ENCODE data around the gene MAX. TPM values are rescaled to one million over a fixed set of nuclear protein-coding genes. Genes with fewer than 3 reads are reported as not detected.
"Not testable (repeated sequence)": the region's sequence is repeated elsewhere in the genome, so short reads cannot be mapped to it uniquely, and the experiment has no call there.

The MAX gene
- total RNA-seq, 1 donor from 2014 or later, result 63.0 TPM

GRCh38 chr14:65033181-65033580 lies 69.1 kb downstream of the MAX start:
- Mint-ChIP-seq H3K4me1 (ENCODE audit: low read depth) (peaks cover 2% of the 10 kb centered on the region), H3K4me3 (ENCODE audit: low read depth) (no peak overlapping the region), H3K9me3 (ENCODE audit: low read depth) (no peaks in the 10 kb centered on the region)

GRCh38 chr14:65032319-65032718 lies 70.0 kb downstream of the MAX start:
- Mint-ChIP-seq H3K36me3 (ENCODE audit: insufficient read depth) (peaks cover 16% of the 10 kb centered on the region), H3K9me3 (ENCODE audit: low read depth) (no peaks in the 10 kb centered on the region), H3K4me1 (ENCODE audit: low read depth) (peaks cover 2% of the 10 kb centered on the region), H3K27ac (peak overlapping the region; percentile 16), H3K27me3 (no peaks in the 10 kb centered on the region), H3K4me3 (ENCODE audit: low read depth) (no peak overlapping the region)
- no peak for DNase-seq (ENCODE audit: low spot score, unreplicated experiment)
- TF ChIP-seq, protein P1, sequence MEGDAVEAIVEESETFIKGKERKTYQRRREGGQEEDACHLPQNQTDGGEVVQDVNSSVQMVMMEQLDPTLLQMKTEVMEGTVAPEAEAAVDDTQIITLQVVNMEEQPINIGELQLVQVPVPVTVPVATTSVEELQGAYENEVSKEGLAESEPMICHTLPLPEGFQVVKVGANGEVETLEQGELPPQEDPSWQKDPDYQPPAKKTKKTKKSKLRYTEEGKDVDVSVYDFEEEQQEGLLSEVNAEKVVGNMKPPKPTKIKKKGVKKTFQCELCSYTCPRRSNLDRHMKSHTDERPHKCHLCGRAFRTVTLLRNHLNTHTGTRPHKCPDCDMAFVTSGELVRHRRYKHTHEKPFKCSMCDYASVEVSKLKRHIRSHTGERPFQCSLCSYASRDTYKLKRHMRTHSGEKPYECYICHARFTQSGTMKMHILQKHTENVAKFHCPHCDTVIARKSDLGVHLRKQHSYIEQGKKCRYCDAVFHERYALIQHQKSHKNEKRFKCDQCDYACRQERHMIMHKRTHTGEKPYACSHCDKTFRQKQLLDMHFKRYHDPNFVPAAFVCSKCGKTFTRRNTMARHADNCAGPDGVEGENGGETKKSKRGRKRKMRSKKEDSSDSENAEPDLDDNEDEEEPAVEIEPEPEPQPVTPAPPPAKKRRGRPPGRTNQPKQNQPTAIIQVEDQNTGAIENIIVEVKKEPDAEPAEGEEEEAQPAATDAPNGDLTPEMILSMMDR (IDR thresholded peaks at IDR 0.05; ENCODE audit: unreplicated experiment), result no peak

More at GRCh38 chr14:65033181-65033580, 69.1 kb downstream of the MAX start:
- no peaks in the 10 kb centered on the region for H3K27me3 Mint-ChIP-seq
- TF ChIP-seq, protein P1 (IDR thresholded peaks at IDR 0.05; ENCODE audit: unreplicated experiment), result no peak
- H3K27ac Mint-ChIP-seq, result no peak overlapping the region
- H3K36me3 Mint-ChIP-seq (ENCODE audit: insufficient read depth), result peaks cover 16% of the 10 kb centered on the region
- DNase-seq (ENCODE audit: low spot score, unreplicated experiment), result no peak

GRCh38 chr14:65031321-65031720 lies 71.0 kb downstream of the MAX start:
- H3K27ac Mint-ChIP-seq; H3K4me1 Mint-ChIP-seq (ENCODE audit: low read depth); DNase-seq (ENCODE audit: low spot score, unreplicated experiment); H3K9me3 Mint-ChIP-seq (ENCODE audit: low read depth); H3K27me3 Mint-ChIP-seq; H3K4me3 Mint-ChIP-seq (ENCODE audit: low read depth): not testable (repeated sequence)
- H3K36me3 Mint-ChIP-seq (ENCODE audit: insufficient read depth), result peaks cover 15% of the 10 kb centered on the region

- Mint-ChIP-seq H3K4me3 (ENCODE audit: low read depth) (no peak overlapping the region), H3K27me3 (no peaks in the 10 kb centered on the region), H3K27ac (no peak overlapping the region)
Observed at GRCh38 chr14:65028937-65029336, 73.4 kb downstream of the MAX start.

DNA sequence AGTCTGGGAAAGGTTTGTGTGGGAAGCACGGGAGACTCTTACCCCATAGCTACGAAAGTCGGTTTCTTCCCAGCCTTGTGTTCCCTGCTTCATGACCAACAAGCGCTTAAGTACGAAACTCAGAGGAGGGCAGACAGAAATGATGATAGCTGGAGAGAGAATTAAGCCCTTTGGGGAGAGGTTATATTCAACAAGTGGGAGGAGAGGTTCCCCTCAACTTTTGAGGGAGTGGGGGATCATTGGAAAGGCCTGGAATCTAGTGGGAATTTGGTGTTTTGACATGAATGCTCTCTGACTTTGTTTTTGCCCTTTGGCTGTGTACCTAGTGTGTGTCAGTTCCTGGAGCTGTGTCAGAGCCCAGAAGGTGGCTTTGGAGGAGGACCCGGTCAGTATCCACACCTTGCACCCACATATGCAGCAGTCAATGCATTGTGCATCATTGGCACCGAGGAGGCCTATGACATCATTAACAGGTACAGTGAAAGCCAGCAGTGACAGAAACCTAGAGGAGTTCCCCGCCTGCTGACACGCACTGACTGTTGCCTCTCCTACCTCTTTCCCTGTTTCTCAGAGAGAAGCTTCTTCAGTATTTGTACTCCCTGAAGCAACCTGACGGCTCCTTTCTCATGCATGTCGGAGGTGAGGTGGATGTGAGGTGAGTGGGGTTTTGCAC lies 75.1 kb downstream of the MAX start:
- no peak overlapping the region for H3K4me3 Mint-ChIP-seq (ENCODE audit: low read depth)
- TF ChIP-seq, protein P1 (IDR thresholded peaks at IDR 0.05; ENCODE audit: unreplicated experiment), result no peak
- H3K27me3 Mint-ChIP-seq, result no peaks in the 10 kb centered on the region
- no peaks in the 10 kb centered on the region for H3K9me3 Mint-ChIP-seq (ENCODE audit: low read depth)
- H3K27ac Mint-ChIP-seq, result no peak overlapping the region
- peaks cover 2% of the 10 kb centered on the region for H3K4me1 Mint-ChIP-seq (ENCODE audit: low read depth)
- no peak for DNase-seq (ENCODE audit: low spot score, unreplicated experiment)
- peaks cover 8% of the 10 kb centered on the region for H3K36me3 Mint-ChIP-seq (ENCODE audit: insufficient read depth)

More at GRCh38 chr14:65028937-65029336, 73.4 kb downstream of the MAX start:
- Mint-ChIP-seq H3K9me3 (ENCODE audit: low read depth) (no peaks in the 10 kb centered on the region), H3K4me1 (ENCODE audit: low read depth) (peaks cover 2% of the 10 kb centered on the region), H3K36me3 (ENCODE audit: insufficient read depth) (peaks cover 10% of the 10 kb centered on the region)
- TF ChIP-seq, protein P1 (IDR thresholded peaks at IDR 0.05; ENCODE audit: unreplicated experiment), result no peak
- DNase-seq (ENCODE audit: low spot score, unreplicated experiment), result no peak

DNA sequence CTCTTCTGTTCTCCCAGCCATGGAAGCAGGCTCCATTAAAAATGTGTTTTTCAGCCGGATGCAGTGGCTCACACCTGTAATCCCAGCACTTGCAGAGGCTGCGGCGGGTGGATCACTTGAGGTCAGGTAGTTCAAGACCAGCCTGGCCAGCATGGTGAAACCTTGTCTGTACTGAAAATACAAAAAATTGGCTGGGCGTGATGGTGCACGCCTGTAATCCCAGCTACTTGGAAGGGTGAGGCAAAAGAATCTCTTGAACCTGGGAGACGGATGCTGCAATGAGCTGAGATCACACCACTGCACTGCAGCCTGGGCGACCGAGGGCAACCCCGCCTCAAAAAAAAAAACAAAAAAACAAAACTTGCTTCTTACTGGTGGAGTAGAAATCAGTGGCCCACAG lies 75.8 kb downstream of the MAX start:
- H3K27ac Mint-ChIP-seq, result no peak overlapping the region
- peaks cover 2% of the 10 kb centered on the region for H3K4me1 Mint-ChIP-seq (ENCODE audit: low read depth)
- DNase-seq (ENCODE audit: low spot score, unreplicated experiment), result no peak
- TF ChIP-seq, protein P1 (IDR thresholded peaks at IDR 0.05; ENCODE audit: unreplicated experiment), result no peak
- H3K27me3 Mint-ChIP-seq, result no peaks in the 10 kb centered on the region
- no peaks in the 10 kb centered on the region for H3K9me3 Mint-ChIP-seq (ENCODE audit: low read depth)
- no peak overlapping the region for H3K4me3 Mint-ChIP-seq (ENCODE audit: low read depth)
- H3K36me3 Mint-ChIP-seq (ENCODE audit: insufficient read depth), result peaks cover 5% of the 10 kb centered on the region

All from progenitor cell of endocrine pancreas (in vitro differentiated cells).